Measurements from ENCODE around the gene OR5B12. TPM values are rescaled to one million over a fixed set of nuclear protein-coding genes. Genes with fewer than 3 reads are reported as not detected.

OR5B12 gene
- total RNA-seq, 4 donors from 2014 or later: not detected

- H3K27me3 ChIP-seq: no peaks in the 10 kb centered on the region
Observed at GRCh38 chr11:58390551-58391063, 51.4 kb downstream of the OR5B12 start.

More at GRCh38 chr11:58390551-58391063, 51.4 kb downstream of the OR5B12 start:
- Histone ChIP-seq H3K27ac (no peak overlapping the region), H3K36me3 (no peaks in the 10 kb centered on the region), H3K9me3 (peaks cover 0 to 9% of the 10 kb centered on the region in 2 donors), H3K4me3 (no peak overlapping the region), H3K4me1 (no peaks in the 10 kb centered on the region)
- in situ Hi-C loops (cut with MboI; ENCODE audit: low pct_ligation_motif_present in 1 of 4, low pct_unique_long_range_greater_than_20kb in 1 of 4, low sequenced_read_pairs in 3 of 4) (no loop called here), intact Hi-C loops (cut with DNase I; ENCODE audit: low total_unique reads) (no loop called here)
- no peak for TF ChIP-seq POLR2A (IDR thresholded peaks at IDR 0.05)
- no peak for TF ChIP-seq EP300 (IDR thresholded peaks at IDR 0.05; ENCODE audit: low read depth)
- TF ChIP-seq, protein P1, sequence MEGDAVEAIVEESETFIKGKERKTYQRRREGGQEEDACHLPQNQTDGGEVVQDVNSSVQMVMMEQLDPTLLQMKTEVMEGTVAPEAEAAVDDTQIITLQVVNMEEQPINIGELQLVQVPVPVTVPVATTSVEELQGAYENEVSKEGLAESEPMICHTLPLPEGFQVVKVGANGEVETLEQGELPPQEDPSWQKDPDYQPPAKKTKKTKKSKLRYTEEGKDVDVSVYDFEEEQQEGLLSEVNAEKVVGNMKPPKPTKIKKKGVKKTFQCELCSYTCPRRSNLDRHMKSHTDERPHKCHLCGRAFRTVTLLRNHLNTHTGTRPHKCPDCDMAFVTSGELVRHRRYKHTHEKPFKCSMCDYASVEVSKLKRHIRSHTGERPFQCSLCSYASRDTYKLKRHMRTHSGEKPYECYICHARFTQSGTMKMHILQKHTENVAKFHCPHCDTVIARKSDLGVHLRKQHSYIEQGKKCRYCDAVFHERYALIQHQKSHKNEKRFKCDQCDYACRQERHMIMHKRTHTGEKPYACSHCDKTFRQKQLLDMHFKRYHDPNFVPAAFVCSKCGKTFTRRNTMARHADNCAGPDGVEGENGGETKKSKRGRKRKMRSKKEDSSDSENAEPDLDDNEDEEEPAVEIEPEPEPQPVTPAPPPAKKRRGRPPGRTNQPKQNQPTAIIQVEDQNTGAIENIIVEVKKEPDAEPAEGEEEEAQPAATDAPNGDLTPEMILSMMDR (IDR thresholded peaks at IDR 0.05): no peak
- no peak for TF ChIP-seq POLR2AphosphoS5 (IDR thresholded peaks at IDR 0.05)
- 81% methylated on average over 12 of the region's 18 CpGs; no CpG with 5 or more reads in 1 of the 2 donors for WGBS, 2 donors (ENCODE audit: low coverage in 1 of 2)
- no peak for DNase-seq

Other genes with a start within 250 kb of the OR5B12 start
- gene OR1S2, start 238.1 kb downstream of the OR5B12 start, total RNA-seq: not detected
- not detected for gene OR1S1, start 229.5 kb downstream of the OR5B12 start, total RNA-seq
- gene OR10Q1, start 213.3 kb downstream of the OR5B12 start, total RNA-seq: not detected
- gene OR10W1, start 174.0 kb downstream of the OR5B12 start, total RNA-seq: not detected
- not detected for gene OR5B17, start 83.2 kb downstream of the OR5B12 start, total RNA-seq
- not detected for gene OR5B3, start 35.4 kb downstream of the OR5B12 start, total RNA-seq
- gene OR5B2, start 14.1 kb downstream of the OR5B12 start, total RNA-seq: not detected
- gene OR5B21, start 65.9 kb upstream of the OR5B12 start, total RNA-seq: not detected
- gene LPXN, start 133.6 kb upstream of the OR5B12 start, total RNA-seq: 10 to 100 TPM in 3 of 4 donors, 1 to 10 TPM in 1; 10.0 to 18.7 (median 16.0) TPM
- 10 to 100 TPM; 38.6 to 62.0 (median 56.2) TPM for gene ZFP91, start 136.8 kb upstream of the OR5B12 start, total RNA-seq
- 1 to 10 TPM in 3 of 4 donors, not detected in 1; 1.1 to 2.1 (median 1.5) TPM for gene CNTF, start 180.4 kb upstream of the OR5B12 start, total RNA-seq